Measurements from ENCODE around the gene BLVRB. TPM values are rescaled to one million over a fixed set of nuclear protein-coding genes. Genes with fewer than 3 reads are reported as not detected.

The BLVRB gene
- total and polyA plus RNA-seq, 9 of the 15 experiments (the other 6 are each of a cell fraction or from before 2014, with no cell fraction given) = 81.1 to 749 (median 331) TPM

GRCh38 chr19:40444000-40444824 is 21.3 kb downstream of the BLVRB start, which contains the start of gene SERTAD3 (continued):
- TF ChIP-seq SAP30 (IDR thresholded peaks at IDR 0.05; ENCODE audit: borderline replicate concordance, insufficient read depth, low read depth, low read length, poor library complexity, severe bottlenecking) = peak; percentile 87
- no peak for TF ChIP-seq ZNF3 (CRISPR knock-in tag; IDR thresholded peaks at IDR 0.05)
- TF ChIP-seq KHSRP (IDR thresholded peaks at IDR 0.05) = no peak
- no peak for TF ChIP-seq SRSF7 (optimal IDR thresholded peaks at IDR 0.05; ENCODE audit: low read depth, low read length)
- TF ChIP-seq CREB3 (tag; conservative IDR thresholded peaks at IDR 0.05; ENCODE audit: low read depth) = no peak
- TF ChIP-seq AFF1 (IDR thresholded peaks at IDR 0.05; ENCODE audit: low read depth in 1 of 2, partially characterized antibody in 2 of 2) = no peak
- no peak for TF ChIP-seq ZNF778 (CRISPR knock-in tag; IDR thresholded peaks at IDR 0.05)
- peak; percentile 19 for TF ChIP-seq HNRNPLL (IDR thresholded peaks at IDR 0.05; ENCODE audit: low read depth, low read length, poor library complexity, severe bottlenecking)
- peak in 2 of 3 experiments; percentile 36 to 57 for TF ChIP-seq YY1 (IDR thresholded peaks at IDR 0.05; ENCODE audit: borderline replicate concordance in 1 of 3, control insufficient read depth in 1 of 3, extremely low read depth in 1 of 3, insufficient read depth in 3 of 3, insufficient read length in 1 of 3, insufficient replicate concordance in 2 of 3, low read depth in 1 of 3, low read length in 2 of 3)
- no peak for TF ChIP-seq PREB (CRISPR knock-in tag; IDR thresholded peaks at IDR 0.05)
- no peak for TF ChIP-seq ZNF174 (CRISPR knock-in tag; IDR thresholded peaks at IDR 0.05)
- TF ChIP-seq NR4A1 (CRISPR knock-in tag; IDR thresholded peaks at IDR 0.05) = no peak
- TF ChIP-seq NR4A1 (tag; IDR thresholded peaks at IDR 0.05) = no peak
- no peak; the same call in 1 of the 2 replicates for TF ChIP-seq MBD2 (IDR thresholded peaks at IDR 0.05; ENCODE audit: borderline replicate concordance, low read depth)
- TF ChIP-seq RAD51 (IDR thresholded peaks at IDR 0.05; ENCODE audit: borderline replicate concordance, low read depth) = no peak
- no peak for TF ChIP-seq NFATC3 (IDR thresholded peaks at IDR 0.05)
- TF ChIP-seq MYNN (IDR thresholded peaks at IDR 0.05) = no peak
- TF ChIP-seq MYNN (CRISPR knock-in tag; IDR thresholded peaks at IDR 0.05) = no peak

Data from K562 (cell line).